Hepatocyte (in vitro differentiated cells): Measurements from ENCODE around the gene TRAPPC3.

Experiments used
- CTCF ChIP-seq: fragments of 200-600 bp; sonication (generic); IDR thresholded peaks from 2 replicates; pipeline ENCODE4 v1.5.1; 2016; ENCODE audit warnings: antibody characterized with exemption, mild to moderate bottlenecking; ENCODE audit not compliant: poor library complexity
- EZH2 ChIP-seq: fragments of 200-600 bp; sonication (generic); IDR thresholded peaks from 2 replicates; pipeline ENCODE4 v1.6.1; 2016; ENCODE audit warnings: antibody characterized with exemption, mild to moderate bottlenecking, borderline replicate concordance

GRCh38 chr1:36091698-36092097, 57.6 kb downstream of the TRAPPC3 start:
- TF ChIP-seq CTCF (no peak), EZH2 (no peak)
